Lower lobe of right lung (tissue), 2 donors: ENCODE results near the gene WFDC10B. TPM values are rescaled to one million over a fixed set of nuclear protein-coding genes. Genes with fewer than 3 reads are reported as not detected.
"Not testable (repeated sequence)": the region's sequence is repeated elsewhere in the genome, so short reads cannot be mapped to it uniquely, and the experiment has no call there.

Source experiments
- ATAC-seq, 2 donors: fragments of 200-7000 bp; cut with Tn5 transposase; one replicate each; pipeline ENCODE4 v1.9.1; 2020 to 2022; ENCODE audit warnings: mild to moderate bottlenecking in 2 of 2, moderate library complexity in 2 of 2
- DNase-seq: peaks from one replicate; pipeline ENCODE4 v3.0.0-alpha.2; 2020
- H3K27ac ChIP-seq: fragments of 200-600 bp; one replicate; pipeline ENCODE4 v1.8.0; 2022
- H3K27me3 ChIP-seq: fragments of 200-600 bp; one replicate; pipeline ENCODE4 v1.8.0; 2022; ENCODE audit warnings: low read depth
- H3K36me3 ChIP-seq: fragments of 200-600 bp; one replicate; pipeline ENCODE4 v1.8.0; 2022; ENCODE audit warnings: mild to moderate bottlenecking
- H3K4me1 ChIP-seq: fragments of 200-600 bp; one replicate; pipeline ENCODE4 v1.8.0; 2022
- H3K4me3 ChIP-seq: fragments of 200-600 bp; one replicate; pipeline ENCODE4 v1.8.0; 2022; ENCODE audit warnings: mild to moderate bottlenecking
- H3K9me3 ChIP-seq: fragments of 200-600 bp; one replicate; pipeline ENCODE4 v1.8.0; 2022
- intact Hi-C: fragments of 100-400 bp; cut with DNase I; formaldehyde crosslinking; loops from one replicate; pipeline ENCODE4 v1.11.0; 2022
- total RNA-seq: library from RNA; stranded (reverse); fragmentation: NEBNext Ultra II Directional; extraction: Animal tissue kit (Norgen Biotek cat#: 25700); gene quantifications from one replicate; pipeline ENCODE4 v1.2.1, GENCODE V29; 2021
- TF ChIP-seq, protein P1 (sequence below): fragments of 200-600 bp; IDR thresholded peaks from one replicate; pipeline ENCODE4 v1.8.0; 2022; ENCODE audit warnings: antibody characterized with exemption, mild to moderate bottlenecking
- donor health status: DM: no; HTN: yes; CAD: no; lungs with severe emphysema.

The WFDC10B gene
- total RNA-seq, 1 donor from 2014 or later = 1.2 TPM

DNA sequence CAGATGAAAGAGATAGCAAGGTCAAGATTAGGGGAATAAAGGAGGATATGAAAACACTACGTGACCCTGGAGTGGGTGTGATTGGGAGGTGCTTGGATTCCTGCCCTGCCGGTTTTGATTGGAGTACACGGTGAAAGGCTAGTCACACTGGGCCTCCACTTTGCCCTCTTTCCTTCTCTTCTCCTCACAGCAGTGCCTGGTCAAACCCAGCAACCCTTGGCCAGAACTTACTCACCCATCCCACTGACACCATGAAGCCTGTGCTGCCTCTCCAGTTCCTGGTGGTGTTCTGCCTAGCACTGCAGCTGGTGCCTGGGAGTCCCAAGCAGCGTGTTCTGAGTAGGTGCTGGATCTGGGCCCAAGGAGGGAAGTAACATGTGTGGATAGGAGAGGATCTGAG lies 2.9 kb downstream of the WFDC10B start, which contains the start of gene WFDC13:
Gene WFDC13, plus strand, starts transcription at position 166 of the 400 bp plus-strand sequence. Its CDS starts 86 bp downstream, at position 252.
- peak; percentile 28 to 53 for ATAC-seq
- no peaks in the 10 kb centered on the region for H3K36me3 ChIP-seq
- no peak for DNase-seq
- H3K9me3 ChIP-seq = no peaks in the 10 kb centered on the region
- TF ChIP-seq, protein P1, sequence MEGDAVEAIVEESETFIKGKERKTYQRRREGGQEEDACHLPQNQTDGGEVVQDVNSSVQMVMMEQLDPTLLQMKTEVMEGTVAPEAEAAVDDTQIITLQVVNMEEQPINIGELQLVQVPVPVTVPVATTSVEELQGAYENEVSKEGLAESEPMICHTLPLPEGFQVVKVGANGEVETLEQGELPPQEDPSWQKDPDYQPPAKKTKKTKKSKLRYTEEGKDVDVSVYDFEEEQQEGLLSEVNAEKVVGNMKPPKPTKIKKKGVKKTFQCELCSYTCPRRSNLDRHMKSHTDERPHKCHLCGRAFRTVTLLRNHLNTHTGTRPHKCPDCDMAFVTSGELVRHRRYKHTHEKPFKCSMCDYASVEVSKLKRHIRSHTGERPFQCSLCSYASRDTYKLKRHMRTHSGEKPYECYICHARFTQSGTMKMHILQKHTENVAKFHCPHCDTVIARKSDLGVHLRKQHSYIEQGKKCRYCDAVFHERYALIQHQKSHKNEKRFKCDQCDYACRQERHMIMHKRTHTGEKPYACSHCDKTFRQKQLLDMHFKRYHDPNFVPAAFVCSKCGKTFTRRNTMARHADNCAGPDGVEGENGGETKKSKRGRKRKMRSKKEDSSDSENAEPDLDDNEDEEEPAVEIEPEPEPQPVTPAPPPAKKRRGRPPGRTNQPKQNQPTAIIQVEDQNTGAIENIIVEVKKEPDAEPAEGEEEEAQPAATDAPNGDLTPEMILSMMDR = no peak
- no peaks in the 10 kb centered on the region for H3K4me1 ChIP-seq
- no peak within 1 kb of the TSS for H3K4me3 ChIP-seq
- no peak within 1 kb of the TSS for H3K27ac ChIP-seq
- H3K27me3 ChIP-seq = no peaks in the 10 kb centered on the region
- intact Hi-C loops = no loop called here

GRCh38 chr20:45701104-45701503 lies 3.7 kb downstream of the WFDC10B start:
- ATAC-seq (no peak), DNase-seq (no peak)
- TF ChIP-seq, protein P1 = no peak
- H3K27me3 ChIP-seq = no peaks in the 10 kb centered on the region
- no peak overlapping the region for H3K27ac ChIP-seq
- H3K4me1 ChIP-seq = no peaks in the 10 kb centered on the region
- intact Hi-C loops = no loop called here
- no peaks in the 10 kb centered on the region for H3K9me3 ChIP-seq
- H3K4me3 ChIP-seq = no peak overlapping the region
- H3K36me3 ChIP-seq = no peaks in the 10 kb centered on the region

GRCh38 chr20:45695496-45695895 lies 9.3 kb downstream of the WFDC10B start:
- H3K27ac ChIP-seq = no peak overlapping the region
- ATAC-seq = no peak

GRCh38 chr20:45693346-45693745 lies 11.5 kb downstream of the WFDC10B start:
- H3K27ac ChIP-seq, intact Hi-C loops, H3K4me3 ChIP-seq, ATAC-seq, H3K36me3 ChIP-seq, H3K27me3 ChIP-seq, H3K4me1 ChIP-seq, DNase-seq, H3K9me3 ChIP-seq: not testable (repeated sequence)

More at GRCh38 chr20:45695496-45695895, 9.3 kb downstream of the WFDC10B start:
- Histone ChIP-seq H3K36me3 (no peaks in the 10 kb centered on the region), H3K4me3 (no peak overlapping the region), H3K4me1 (no peaks in the 10 kb centered on the region), H3K9me3 (no peaks in the 10 kb centered on the region), H3K27me3 (no peaks in the 10 kb centered on the region)
- intact Hi-C loops = no loop called here
- TF ChIP-seq, protein P1 = no peak
- DNase-seq = no peak

- Histone ChIP-seq H3K4me3 (no peak overlapping the region), H3K9me3 (peaks cover under 1% of the 10 kb centered on the region), H3K27me3 (no peaks in the 10 kb centered on the region), H3K27ac (no peak overlapping the region), H3K36me3 (no peaks in the 10 kb centered on the region), H3K4me1 (no peaks in the 10 kb centered on the region)
- TF ChIP-seq, protein P1 = no peak
- intact Hi-C loops = no loop called here
- peak in 1 of 2 donors; percentile 15 for ATAC-seq
- DNase-seq = no peak
Observed at GRCh38 chr20:45685896-45686295, 18.9 kb downstream of the WFDC10B start.

GRCh38 chr20:45679650-45680049 lies 25.2 kb downstream of the WFDC10B start:
- H3K36me3 ChIP-seq = no peaks in the 10 kb centered on the region
- no peak overlapping the region for H3K27ac ChIP-seq
- H3K4me1 ChIP-seq = no peaks in the 10 kb centered on the region
- intact Hi-C loops = no loop called here
- H3K27me3 ChIP-seq = no peaks in the 10 kb centered on the region
- H3K9me3 ChIP-seq = peaks cover 23% of the 10 kb centered on the region
- no peak overlapping the region for H3K4me3 ChIP-seq
- DNase-seq = no peak
- no peak for ATAC-seq
- TF ChIP-seq, protein P1 = no peak
